Sigmoid colon (tissue), 7 donors: ENCODE results near the gene ECI1. TPM values are rescaled to one million over a fixed set of nuclear protein-coding genes. Genes with fewer than 3 reads are reported as not detected.

Source experiments
- DNase-seq: peaks from one replicate; pipeline ENCODE4 v3.0.0-alpha.2; 2019
- H3K27ac ChIP-seq, 4 donors: fragments of 200-600 bp; sonication (generic); one replicate each; pipeline ENCODE4 v1.5.1; 2016 to 2019; ENCODE audit warnings: mild to moderate bottlenecking in 1 of 4
- H3K27me3 ChIP-seq, 3 donors: fragments of 200-600 bp; sonication (generic); one replicate each; pipeline ENCODE4 v1.5.1; 2019; ENCODE audit warnings: mild to moderate bottlenecking in 1 of 3
- H3K36me3 ChIP-seq, 4 donors: fragments of 200-600 bp; sonication (generic); one replicate each; pipeline ENCODE4 v1.5.1; 2016 to 2019
- H3K4me1 ChIP-seq, 4 donors: fragments of 200-600 bp; sonication (generic); one replicate each; pipeline ENCODE4 v1.5.1; 2017 to 2019
- H3K4me3 ChIP-seq, 4 donors: fragments of 200-600 bp; sonication (generic); one replicate each; pipeline ENCODE4 v1.5.1; 2017 to 2019; ENCODE audit warnings: mild to moderate bottlenecking in 2 of 4, moderate library complexity in 1 of 4
- H3K9me3 ChIP-seq, 4 donors: fragments of 200-600 bp in 3 of 4; sonication (generic) in 3 of 4; one replicate each; pipeline versions ENCODE4 v1.5.1 to v1.6.1; 2013 to 2019
- CTCF ChIP-seq, 4 experiments: fragments of 450-650 bp in 3 of 4; fragments of 200-600 bp in 1 of 4; IDR thresholded peaks; one replicate each; pipeline ENCODE4 v1.5.1; 2016 to 2019; ENCODE audit warnings: antibody characterized with exemption in 4 of 4, mild to moderate bottlenecking in 3 of 4, moderate library complexity in 2 of 4
- EP300 ChIP-seq, 4 donors: sonication (generic); formaldehyde crosslinking; IDR thresholded peaks; one replicate each; pipeline ENCODE4 v1.6.1; 2017; ENCODE audit warnings: antibody characterized with exemption in 4 of 4
- POLR2A ChIP-seq, 2 donors: fragments of 450-650 bp; IDR thresholded peaks; one replicate each; pipeline ENCODE4 v1.6.1; 2016; ENCODE audit warnings: antibody characterized with exemption in 2 of 2, mild to moderate bottlenecking in 2 of 2, moderate library complexity in 2 of 2
- POLR2AphosphoS5 ChIP-seq, 4 donors: sonication (generic); formaldehyde crosslinking; IDR thresholded peaks; one replicate each; pipeline ENCODE4 v1.6.1; 2017; ENCODE audit warnings: antibody characterized with exemption in 4 of 4
- WGBS, 2 donors: extraction: QIAGEN DNeasy Blood & Tissue Kit; methylation state at CpG; one replicate each; pipeline ENCODE4 v1.1.7; 2013; 5-methylcytosine and 5-hydroxymethylcytosine counted together
- intact Hi-C: fragments of 100-400 bp; cut with DNase I; formaldehyde crosslinking; loops from one replicate; pipeline ENCODE4 v1.15.1; 2023
- polyA plus RNA-seq, 3 donors: library from polyadenylated mRNA; stranded (reverse); fragments of 200-250 nt; gene quantifications; one replicate each; pipeline ENCODE4 v1.2.3, GENCODE V29; 2013
- total RNA-seq, 4 donors: library from RNA; depleted of rRNA; stranded (reverse); fragments of >200 nt; gene quantifications; one replicate each; pipeline ENCODE4 v1.1.0, GENCODE V29; 2016
- donor health status: healthy with polysubstance abuse.
- donor health status: Bipolar disorder and iron deficiency.
- donor health status: healthy.

ECI1 gene
- total and polyA plus RNA-seq, 7 donors, result 50.2 to 136 (median 84.8) TPM

- DNase-seq, result no peak
- no peaks in the 10 kb centered on the region for H3K9me3 ChIP-seq
- H3K27ac ChIP-seq, result no peak overlapping the region
- TF ChIP-seq POLR2A (IDR thresholded peaks at IDR 0.05) (no peak), POLR2AphosphoS5 (IDR thresholded peaks at IDR 0.05) (no peak), EP300 (IDR thresholded peaks at IDR 0.05) (no peak), CTCF (IDR thresholded peaks at IDR 0.05) (no peak)
- H3K4me3 ChIP-seq, result no peak overlapping the region
- H3K36me3 ChIP-seq, result no peaks in the 10 kb centered on the region
- 66 to 70% methylated on average over 14 of the region's 14 CpGs for WGBS, 2 donors
- intact Hi-C loops, result no loop called here
- peaks cover 0 to 22% (median 21%) of the 10 kb centered on the region in 4 donors for H3K4me1 ChIP-seq
- H3K27me3 ChIP-seq, result peaks cover 26 to 38% (median 34%) of the 10 kb centered on the region in 3 donors
These were observed 51.7 kb downstream of the ECI1 start for GRCh38 chr16:2199621-2200139.

- no peaks in the 10 kb centered on the region for H3K9me3 ChIP-seq
- no peak for DNase-seq
- H3K27ac ChIP-seq, result no peak overlapping the region
- intact Hi-C loops, result no loop called here
- no peak for TF ChIP-seq POLR2A (IDR thresholded peaks at IDR 0.05)
- no peak for TF ChIP-seq POLR2AphosphoS5 (IDR thresholded peaks at IDR 0.05)
- TF ChIP-seq CTCF (IDR thresholded peaks at IDR 0.05), result no peak
- TF ChIP-seq EP300 (IDR thresholded peaks at IDR 0.05), result no peak
- 69 to 77% methylated on average over 5 of the region's 5 CpGs for WGBS, 2 donors
- peaks cover 0 to 21% (median 18%) of the 10 kb centered on the region in 4 donors for H3K4me1 ChIP-seq
- H3K36me3 ChIP-seq, result no peaks in the 10 kb centered on the region
- no peak overlapping the region for H3K4me3 ChIP-seq
- peaks cover 27 to 44% (median 39%) of the 10 kb centered on the region in 3 donors for H3K27me3 ChIP-seq
These were observed 52.3 kb downstream of the ECI1 start for GRCh38 chr16:2199095-2199494.

GRCh38 chr16:2198283-2198682 is 53.1 kb downstream of the ECI1 start:
- no peak for DNase-seq
- Histone ChIP-seq H3K27ac (no peak overlapping the region), H3K9me3 (no peaks in the 10 kb centered on the region), H3K36me3 (no peaks in the 10 kb centered on the region), H3K4me1 (peaks cover 0 to 21% (median 18%) of the 10 kb centered on the region in 4 donors), H3K4me3 (no peak overlapping the region), H3K27me3 (peaks cover 27 to 52% (median 41%) of the 10 kb centered on the region in 3 donors)
- WGBS, 2 donors, result 55 to 70% methylated on average over 4 of the region's 4 CpGs
- no peak for TF ChIP-seq POLR2A (IDR thresholded peaks at IDR 0.05)
- TF ChIP-seq CTCF (IDR thresholded peaks at IDR 0.05), result no peak
- intact Hi-C loops, result no loop called here

GRCh38 chr16:2197765-2198164 is 53.6 kb downstream of the ECI1 start:
- Histone ChIP-seq H3K27me3 (peaks cover 27 to 55% (median 41%) of the 10 kb centered on the region in 3 donors), H3K27ac (no peak overlapping the region), H3K4me3 (no peak overlapping the region), H3K9me3 (no peaks in the 10 kb centered on the region), H3K36me3 (no peaks in the 10 kb centered on the region), H3K4me1 (peaks cover 0 to 21% (median 18%) of the 10 kb centered on the region in 4 donors)
- TF ChIP-seq EP300 (IDR thresholded peaks at IDR 0.05) (no peak), CTCF (IDR thresholded peaks at IDR 0.05) (no peak), POLR2A (IDR thresholded peaks at IDR 0.05) (no peak), POLR2AphosphoS5 (IDR thresholded peaks at IDR 0.05) (no peak)
- WGBS, 2 donors, result 82 to 85% methylated on average over 6 of the region's 6 CpGs
- intact Hi-C loops, result no loop called here
- DNase-seq, result no peak

- H3K4me3 ChIP-seq, result peak overlapping the region in 3 of 4 donors; percentile 12 to 35 (median 30)
- 24 to 30% methylated on average over 32 of the region's 32 CpGs for WGBS, 2 donors
- intact Hi-C loops, result no loop called here
- no peak overlapping the region for H3K27ac ChIP-seq
- H3K4me1 ChIP-seq, result peaks cover 0 to 21% (median 18%) of the 10 kb centered on the region in 4 donors
- DNase-seq, result no peak
- H3K9me3 ChIP-seq, result no peaks in the 10 kb centered on the region
- TF ChIP-seq CTCF (IDR thresholded peaks at IDR 0.05), result no peak
- no peak for TF ChIP-seq POLR2A (IDR thresholded peaks at IDR 0.05)
- no peak for TF ChIP-seq EP300 (IDR thresholded peaks at IDR 0.05)
- TF ChIP-seq POLR2AphosphoS5 (IDR thresholded peaks at IDR 0.05), result no peak
- no peaks in the 10 kb centered on the region for H3K36me3 ChIP-seq
- peaks cover 27 to 55% (median 41%) of the 10 kb centered on the region in 3 donors for H3K27me3 ChIP-seq
These were observed 54.3 kb downstream of the ECI1 start for GRCh38 chr16:2196981-2197511.
